Coronary artery (tissue), 2 donors: ENCODE results near the gene GBP1.
A peak's percentile ranks its signal among the peaks of the same experiment; 100 is the strongest.

Experiments
- DNase-seq: peaks from one replicate; pipeline ENCODE4 v3.0.0-alpha.2; 2017; ENCODE audit warnings: low spot score
- H3K27ac ChIP-seq, 2 donors: fragments of 200-600 bp; sonication (generic); one replicate each; pipeline ENCODE4 v1.5.1; 2016 to 2019
- H3K4me3 ChIP-seq: fragments of 200-600 bp; sonication (generic); 2 replicates; pipeline ENCODE4 v1.5.1; 2016; ENCODE audit warnings: mild to moderate bottlenecking, moderate library complexity
- CTCF ChIP-seq: fragments of 200-600 bp; sonication (generic); IDR thresholded peaks from one replicate; pipeline ENCODE4 v1.5.1; 2019; ENCODE audit warnings: antibody characterized with exemption

Gene GBP1

GRCh38 chr1:89005286-89006151 lies 59.5 kb downstream of the GBP1 start:
- no peak for TF ChIP-seq CTCF
- no peak overlapping the region for H3K4me3 ChIP-seq
- peak overlapping the region; percentile 33 to 55 for H3K27ac ChIP-seq
- no peak for DNase-seq
